GM19397 (cell line): Measurements from ENCODE around the gene HSFX3.
"Not testable (repeated sequence)": the region's sequence is repeated elsewhere in the genome, so short reads cannot be mapped to it uniquely, and the experiment has no call there.

Experiments
- ATAC-seq: cut with Tn5 transposase; IDR thresholded peaks from one replicate; pipeline ENCODE4 v1.9.1; 2021; ENCODE audit warnings: mild to moderate bottlenecking, moderate library complexity; ENCODE audit not compliant: unreplicated experiment

The HSFX3 gene

DNA sequence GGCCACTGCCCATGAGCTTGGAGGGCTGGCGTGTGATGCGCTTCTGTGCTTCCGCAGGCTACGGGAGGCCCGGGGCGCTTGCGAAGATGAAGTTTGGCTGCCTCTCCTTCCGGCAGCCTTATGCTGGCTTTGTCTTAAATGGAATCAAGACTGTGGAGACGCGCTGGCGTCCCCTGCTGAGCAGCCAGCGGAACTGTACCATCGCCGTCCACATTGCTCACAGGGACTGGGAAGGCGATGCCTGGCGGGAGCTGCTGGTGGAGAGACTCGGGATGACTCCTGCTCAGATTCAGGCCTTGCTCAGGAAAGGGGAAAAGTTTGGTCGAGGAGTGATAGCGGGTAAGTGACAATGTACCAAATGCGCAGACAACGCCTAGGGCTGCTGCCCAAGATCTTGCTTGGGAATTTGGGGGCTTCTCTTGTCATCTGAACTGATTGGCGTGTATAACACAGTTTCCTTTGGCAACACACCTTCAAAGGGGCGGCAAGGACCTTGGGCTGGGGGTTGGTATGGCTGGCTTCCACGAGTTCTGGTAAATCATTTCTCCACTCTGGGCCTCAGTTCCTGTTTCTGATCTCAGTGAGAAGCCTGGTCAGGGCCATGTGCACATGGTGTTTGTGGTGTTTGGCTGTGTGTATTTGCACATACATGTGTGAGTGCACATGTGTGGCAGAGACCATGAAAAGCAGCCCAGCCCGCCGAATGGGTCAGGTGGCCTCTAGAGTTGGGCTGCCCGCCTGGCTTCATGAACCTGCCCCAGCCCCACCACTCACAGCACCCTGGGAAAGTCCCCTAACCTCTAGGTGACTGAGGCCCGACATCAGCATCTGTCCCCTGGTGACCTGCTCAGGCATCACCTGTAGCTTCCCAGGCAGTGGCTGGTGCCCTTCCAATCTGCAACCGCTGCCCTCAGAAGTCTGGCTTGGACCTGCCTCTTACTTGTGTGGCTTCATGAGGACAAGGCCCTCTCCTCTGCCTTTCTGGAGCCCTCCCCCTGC lies 3.9 kb downstream of the HSFX3 start:
- ATAC-seq: peak; percentile 54

DNA sequence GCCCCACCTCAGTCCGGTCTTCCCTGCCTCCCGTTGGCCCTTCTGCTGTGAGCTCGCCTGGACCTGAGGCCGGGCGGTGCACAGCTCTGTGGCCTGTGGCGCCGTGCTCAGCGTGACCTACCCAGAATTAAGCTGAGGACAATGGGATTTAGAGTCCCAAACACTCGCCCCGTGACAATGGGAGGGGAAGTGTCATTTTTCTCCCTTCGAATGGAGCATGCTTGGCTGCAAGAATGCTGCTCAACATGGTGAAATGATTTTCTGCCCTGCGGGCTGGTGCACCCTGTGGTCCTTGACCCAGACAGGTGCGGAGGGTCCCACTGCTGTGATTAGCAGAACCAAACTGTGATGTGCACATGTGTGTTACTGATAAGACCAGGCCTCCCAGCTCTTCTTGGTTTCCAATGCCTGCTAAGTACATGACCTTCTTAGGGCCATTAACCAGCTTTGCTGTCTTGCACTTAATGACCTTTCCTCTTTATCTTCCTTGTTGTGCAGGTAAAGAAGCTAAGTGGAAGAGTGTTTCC lies 8.1 kb downstream of the HSFX3 start:
- no peak for ATAC-seq

- peak; percentile 71 for ATAC-seq
Observed at GRCh38 chrX:149540621-149541520, 8.9 kb downstream of the HSFX3 start, which contains the start of gene EOLA1. EOLA1 (plus strand) TSS chrX:149541012; CDS start chrX:149545631, 4,619 bp downstream.

DNA sequence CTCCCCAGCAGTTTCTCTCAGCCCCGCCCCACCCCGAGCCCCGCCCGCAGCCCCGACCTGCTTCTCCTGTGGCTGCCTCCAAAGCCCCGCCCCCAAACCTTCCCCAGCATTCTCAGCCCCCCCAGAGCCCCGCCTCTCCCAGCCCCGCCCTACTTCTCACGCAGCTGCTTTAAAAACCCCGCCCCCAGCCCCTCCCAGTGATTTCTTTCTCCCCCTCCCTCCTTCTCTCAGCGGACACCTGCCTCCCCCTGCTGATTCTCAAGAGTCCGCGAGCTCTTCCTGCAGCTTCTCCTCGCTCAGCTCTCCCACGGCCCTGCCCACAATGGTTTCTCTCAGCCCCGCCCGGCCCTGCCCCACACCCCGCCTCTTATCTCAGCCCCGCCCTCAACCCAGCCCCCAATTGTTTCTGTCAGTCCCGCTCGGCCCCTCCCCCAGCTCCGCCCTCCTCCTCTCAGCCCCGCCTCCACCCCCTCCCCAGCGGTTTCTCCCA lies 9.5 kb downstream of the HSFX3 start:
- peak; percentile 29 for ATAC-seq

DNA sequence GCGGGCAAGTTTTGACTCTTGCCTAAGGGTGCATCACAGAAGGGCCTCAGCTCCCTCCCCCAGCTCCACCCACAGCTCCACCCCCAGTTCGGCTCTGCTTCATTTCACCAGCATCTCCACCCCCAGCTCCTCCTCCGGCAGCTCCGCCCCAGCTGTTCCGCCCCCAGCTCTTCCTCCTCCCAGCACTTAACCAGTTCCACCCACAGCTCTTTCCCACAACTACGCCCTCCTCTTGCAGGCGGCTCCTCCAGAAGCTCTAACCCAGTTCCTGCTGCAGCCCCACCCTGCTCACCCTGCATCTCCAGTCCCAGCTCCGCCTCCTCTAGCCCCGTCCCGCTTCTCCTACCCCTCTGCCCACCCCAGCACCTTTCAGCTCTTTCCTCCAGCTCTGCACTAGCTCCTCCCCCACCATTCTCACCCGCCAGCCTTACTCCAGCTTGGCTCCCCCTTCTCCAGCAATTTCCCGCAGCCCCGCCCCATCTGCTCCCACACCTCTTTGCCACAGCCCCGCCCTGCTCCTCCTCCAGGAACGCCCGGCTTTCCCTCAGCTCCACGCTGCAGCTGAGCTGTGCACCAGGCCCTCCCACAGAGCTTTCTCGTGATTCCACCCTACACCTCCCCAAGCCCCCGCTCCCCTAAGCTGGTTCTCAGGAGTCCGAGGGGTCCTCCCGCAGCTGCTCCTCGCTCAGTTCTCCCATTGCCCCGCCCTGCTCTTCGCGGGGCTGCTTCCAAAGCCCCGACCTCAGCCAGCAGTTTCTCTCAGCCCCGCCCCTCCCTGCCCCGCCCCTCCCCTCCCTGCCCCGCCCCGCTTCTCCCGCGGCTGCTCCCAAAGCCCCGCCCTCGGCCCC lies 10.2 kb downstream of the HSFX3 start:
- peak; percentile 33 for ATAC-seq

DNA sequence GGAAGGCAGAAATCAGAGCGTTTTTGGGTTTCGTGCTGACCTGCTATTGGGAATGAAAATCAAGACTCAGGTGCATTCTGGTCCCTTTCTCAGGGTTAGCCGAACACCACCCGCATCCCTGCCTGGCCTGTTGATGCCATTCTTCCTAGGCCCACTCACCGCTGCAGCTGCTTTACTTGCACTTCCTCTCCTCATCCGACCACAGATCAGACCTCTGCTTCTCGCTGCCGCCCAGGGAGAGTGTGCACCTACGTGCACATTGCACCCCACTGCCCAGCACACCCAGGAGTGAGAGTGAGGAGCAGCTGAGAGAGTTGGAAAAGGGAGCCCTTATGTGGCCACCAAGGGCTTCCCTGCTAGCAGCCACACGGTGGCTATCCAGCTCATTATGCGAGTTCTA lies 12.2 kb downstream of the HSFX3 start:
- ATAC-seq: not testable (repeated sequence)

DNA sequence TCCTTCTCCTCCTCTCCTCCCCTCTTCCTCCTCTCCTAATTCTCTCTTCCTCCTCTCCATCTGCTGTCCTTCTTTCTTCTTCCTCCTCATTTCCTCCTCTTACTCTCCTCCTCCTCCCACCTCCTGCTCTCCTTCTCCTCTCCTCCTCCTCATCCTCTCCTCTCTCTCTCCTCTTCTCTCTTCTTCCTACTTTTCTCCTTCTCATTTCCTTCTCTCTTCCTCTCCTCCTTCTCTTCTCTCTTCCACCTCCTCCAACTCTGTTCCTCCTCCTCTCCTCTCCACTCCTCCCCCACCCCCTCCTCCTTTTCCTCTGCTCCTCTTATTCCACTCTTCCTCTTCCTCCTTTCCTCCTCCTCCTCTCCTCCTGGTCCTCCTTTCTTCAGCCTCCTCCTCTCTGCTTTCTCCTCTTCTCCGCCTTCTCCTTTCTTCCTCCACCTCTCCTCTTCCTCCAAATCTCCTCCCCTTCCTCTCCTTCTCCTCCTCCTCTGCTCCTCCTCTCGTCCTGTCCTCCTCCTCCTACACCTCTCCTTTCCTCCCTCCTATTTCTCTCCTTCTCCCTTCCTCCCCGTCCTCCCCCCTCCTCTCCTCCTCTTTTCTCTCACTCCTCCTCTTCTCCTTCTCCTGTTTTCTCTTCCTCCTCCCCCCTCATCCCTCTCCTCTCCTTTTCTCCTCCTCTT lies 14.7 kb downstream of the HSFX3 start:
- ATAC-seq: not testable (repeated sequence)

DNA sequence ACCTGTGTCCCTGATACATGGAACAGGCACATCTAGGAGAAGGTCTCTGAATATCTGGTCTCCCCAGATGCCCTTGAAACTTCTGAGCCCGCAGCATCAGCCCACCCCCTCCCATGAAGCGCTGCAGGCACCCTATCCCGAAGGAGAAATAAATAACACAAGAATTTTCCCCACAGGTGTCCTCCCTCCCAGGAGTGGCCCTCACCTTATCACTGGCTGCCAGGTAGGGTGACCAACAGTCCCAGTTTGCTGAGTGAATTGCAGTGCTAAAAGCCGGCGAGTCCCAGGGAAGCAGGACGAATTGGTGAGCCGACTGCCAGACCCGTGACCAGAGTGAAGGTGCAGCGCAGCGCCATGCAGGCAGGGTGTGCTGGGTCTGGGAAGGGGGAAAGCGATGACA lies 15.7 kb downstream of the HSFX3 start:
- not testable (repeated sequence) for ATAC-seq

DNA sequence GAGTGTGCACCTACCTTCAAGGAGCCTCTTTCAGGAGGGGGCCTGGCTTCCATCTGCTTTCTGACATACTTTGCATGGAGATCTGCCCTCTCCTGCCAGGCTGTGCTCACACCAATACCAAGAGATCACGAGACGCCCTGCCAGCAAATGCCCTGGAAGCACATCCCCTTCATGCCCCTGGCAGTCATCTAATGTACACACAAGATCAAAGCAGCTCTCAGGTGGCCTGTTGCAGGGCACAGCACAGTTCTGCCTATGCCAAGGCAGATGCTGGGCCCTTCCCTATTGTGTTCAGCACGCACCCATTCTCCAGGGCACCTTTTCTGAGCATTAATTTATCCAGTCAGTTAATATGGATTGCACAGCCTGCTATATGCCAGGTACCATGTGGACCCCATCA lies 16.9 kb downstream of the HSFX3 start:
- ATAC-seq: not testable (repeated sequence)

DNA sequence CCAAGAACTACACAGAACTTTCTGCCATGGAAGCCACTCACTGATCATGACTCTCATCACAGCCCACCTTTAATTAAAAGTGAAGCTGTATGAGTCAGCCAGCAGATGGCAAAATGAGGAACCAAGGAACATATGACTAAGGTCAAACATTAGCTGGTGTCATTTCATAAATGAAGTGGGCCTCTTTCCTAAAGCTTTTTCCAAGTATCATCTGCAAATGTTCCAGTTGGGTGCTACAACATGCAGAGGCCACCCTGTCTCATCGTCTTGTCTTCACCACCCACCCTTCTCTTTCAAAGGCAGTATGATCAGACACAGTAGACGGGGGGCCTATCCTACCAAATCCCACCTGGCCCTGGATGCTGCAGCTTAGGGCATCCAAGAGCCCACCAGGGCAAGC lies 18.1 kb downstream of the HSFX3 start:
- ATAC-seq: no peak

- ATAC-seq: no peak
Observed at GRCh38 chrX:149528381-149528780, 21.3 kb downstream of the HSFX3 start.

DNA sequence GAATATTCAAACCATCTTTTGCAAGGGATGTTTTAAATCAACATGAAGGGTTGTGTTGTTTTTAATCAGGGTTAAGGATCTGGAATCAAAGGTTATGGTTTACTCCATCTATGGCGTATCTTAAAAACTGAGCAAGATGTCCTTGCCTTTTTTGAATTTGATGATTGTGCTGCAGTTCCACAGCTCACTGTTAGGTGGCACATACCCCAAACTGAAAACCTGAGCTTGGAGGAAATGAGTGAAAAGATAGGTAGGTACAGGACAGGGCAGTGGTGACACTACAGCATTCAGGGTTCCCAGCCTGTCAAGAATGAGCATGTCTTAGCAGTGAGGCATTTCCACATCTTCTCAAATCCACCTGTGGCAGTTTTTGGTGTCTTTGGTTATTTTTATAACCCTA lies 22.0 kb downstream of the HSFX3 start:
- no peak for ATAC-seq

DNA sequence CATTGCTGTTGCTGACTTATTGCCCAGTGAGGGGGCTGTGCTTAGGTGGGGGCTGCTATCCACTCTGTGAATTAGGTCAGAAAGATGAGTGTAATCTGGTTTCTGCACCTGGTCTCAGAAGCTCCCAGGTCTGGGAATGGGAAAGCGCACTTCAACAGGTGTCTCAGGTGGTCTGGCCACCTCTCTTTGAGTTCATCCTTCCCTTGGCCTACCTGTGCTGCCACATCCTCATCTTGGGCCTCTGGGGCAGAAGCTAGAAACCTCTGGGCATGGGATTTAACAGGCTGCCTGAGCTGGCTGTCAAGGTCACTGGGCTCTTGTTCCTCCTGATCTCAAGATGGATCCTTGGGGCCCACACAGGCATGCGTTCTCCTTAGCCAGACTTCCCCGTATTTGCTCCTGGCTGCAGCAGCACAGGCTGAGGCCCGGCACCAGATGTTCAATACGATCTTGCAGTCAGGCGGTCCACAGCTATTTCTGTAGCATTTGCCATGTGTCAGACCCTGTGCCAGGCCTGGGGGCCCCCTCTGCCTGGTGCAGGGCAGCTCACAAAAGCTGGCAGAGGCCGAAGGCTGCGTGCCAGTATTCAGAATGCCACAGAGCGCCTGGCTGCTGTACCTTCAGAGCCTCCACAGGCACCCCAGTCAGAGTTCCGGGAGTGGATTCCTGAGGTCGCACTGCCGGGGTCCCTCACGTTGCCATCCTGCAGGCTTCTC lies 23.2 kb downstream of the HSFX3 start:
- not testable (repeated sequence) for ATAC-seq

GRCh38 chrX:149525903-149526302 lies 23.8 kb downstream of the HSFX3 start:
- peak; percentile 37 for ATAC-seq

DNA sequence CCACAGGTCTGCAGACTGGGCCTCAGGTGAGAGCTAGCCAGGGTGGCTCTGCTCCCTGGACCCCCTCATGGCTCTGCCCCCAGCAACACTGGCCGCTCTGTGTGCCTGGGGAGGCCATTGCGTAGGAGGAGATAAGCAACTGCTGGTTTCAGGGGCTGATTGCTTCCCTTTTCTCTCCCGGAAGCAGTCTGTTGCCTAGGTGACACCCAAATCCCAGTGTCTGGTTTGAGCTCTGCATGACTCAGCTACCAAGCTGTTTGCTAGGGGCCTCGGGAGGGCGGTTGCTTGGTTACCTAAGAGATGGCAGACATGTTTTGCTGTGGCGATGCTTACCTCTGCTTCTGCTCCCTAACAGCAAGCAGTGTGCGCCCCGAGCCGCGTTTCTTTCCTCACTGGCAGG lies 24.3 kb downstream of the HSFX3 start:
- peak; percentile 93 for ATAC-seq

DNA sequence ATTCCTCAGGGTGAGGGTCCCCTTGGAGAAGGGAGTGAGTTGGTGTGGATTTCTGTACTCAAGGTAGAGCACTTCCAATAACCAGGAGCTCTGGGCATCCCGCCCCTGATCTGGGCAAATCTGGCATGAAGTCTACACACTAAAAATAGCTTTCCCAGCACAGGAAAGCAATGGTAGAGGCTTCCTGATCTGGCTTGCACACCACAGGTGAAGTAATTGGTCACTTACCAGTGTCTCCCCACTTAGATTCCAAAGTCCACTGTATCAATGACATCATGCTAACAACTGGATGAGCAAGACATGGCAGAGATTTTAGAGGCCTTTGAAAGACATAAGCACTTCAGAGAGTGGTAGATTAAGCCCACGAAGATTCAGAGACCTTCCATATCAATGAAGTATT lies 26.8 kb downstream of the HSFX3 start:
- no peak for ATAC-seq

GRCh38 chrX:149521438-149521837 lies 28.3 kb downstream of the HSFX3 start:
- no peak for ATAC-seq

- ATAC-seq: not testable (repeated sequence)
Observed at GRCh38 chrX:149520636-149521277, 29.0 kb downstream of the HSFX3 start.
